Right cardiac atrium (tissue), 5 donors: ENCODE measurements around the gene GAPVD1. TPM values are rescaled to one million over a fixed set of nuclear protein-coding genes. Genes with fewer than 3 reads are reported as not detected.

Experiments
- polyA plus RNA-seq: library from polyadenylated mRNA; stranded (reverse); fragments of 200-250 nt; gene quantifications from one replicate; pipeline ENCODE4 v1.2.3, GENCODE V29; 2013
- total RNA-seq, 4 donors: library from RNA; stranded (reverse); fragmentation: NEBNext Ultra II Directional; extraction: Animal tissue kit (Norgen Biotek cat#: 25700); gene quantifications; one replicate each; pipeline ENCODE4 v1.2.1, GENCODE V29; 2021
- donor health status: healthy with polysubstance abuse.
- donor health status: DM: no; HTN: yes; CAD: no.
- donor health status: DM: no; HTN: no; CAD: no.
- donor health status: DM: no; HTN: yes; CAD: no; lungs with severe emphysema.
- donor health status: DM: yes; HTN: yes; CAD: no.

The GAPVD1 gene
- total and polyA plus RNA-seq, 5 donors = 8.1 to 45.7 (median 33.1) TPM

Other genes with a start within 250 kb of the GAPVD1 start
- 1 to 10 TPM; 4.8 to 5.5 (median 4.9) TPM for gene SCAI, start 118.3 kb upstream of the GAPVD1 start, total RNA-seq
- 1.9 TPM for gene SCAI, start 118.3 kb upstream of the GAPVD1 start, polyA plus RNA-seq
- 10 to 100 TPM; 34.5 to 43.1 (median 37.4) TPM for gene PPP6C, start 72.0 kb upstream of the GAPVD1 start, total RNA-seq
- 19.8 TPM for gene PPP6C, start 72.0 kb upstream of the GAPVD1 start, polyA plus RNA-seq
- gene RABEPK, start 61.3 kb upstream of the GAPVD1 start, total RNA-seq = 10 to 100 TPM in 3 of 4 donors, 1 to 10 TPM in 1; 8.8 to 12.7 (median 11.4) TPM
- gene RABEPK, start 61.3 kb upstream of the GAPVD1 start, polyA plus RNA-seq = 12.0 TPM
- 100 to 1,000 TPM; 176 to 384 (median 284) TPM for gene HSPA5, start 20.5 kb upstream of the GAPVD1 start, total RNA-seq
- 263 TPM for gene HSPA5, start 20.5 kb upstream of the GAPVD1 start, polyA plus RNA-seq